Uterus (tissue), 4 donors: ENCODE data around the gene CTNNAL1. TPM values are rescaled to one million over a fixed set of nuclear protein-coding genes. Genes with fewer than 3 reads are reported as not detected.
"Not testable (repeated sequence)": the region's sequence is repeated elsewhere in the genome, so short reads cannot be mapped to it uniquely, and the experiment has no call there.

Experiments
- DNase-seq, 2 donors: peaks; one replicate each; pipeline ENCODE4 v3.0.0-alpha.2; 2019 to 2020
- H3K27ac ChIP-seq, 2 donors: fragments of 200-600 bp; sonication (generic); 1 replicate in 1 of 2; 2 replicates in 1 of 2; pipeline ENCODE4 v1.5.1; 2016 to 2018
- H3K27me3 ChIP-seq, 2 donors: fragments of 200-600 bp; sonication (generic); one replicate each; pipeline ENCODE4 v1.5.1; 2018 to 2019; ENCODE audit warnings: control low read depth in 1 of 2
- H3K36me3 ChIP-seq, 2 donors: fragments of 200-600 bp; sonication (generic); one replicate each; pipeline ENCODE4 v1.5.1; 2019; ENCODE audit warnings: control low read depth in 1 of 2
- H3K4me1 ChIP-seq, 2 donors: fragments of 200-600 bp; sonication (generic); one replicate each; pipeline ENCODE4 v1.5.1; 2018 to 2019; ENCODE audit warnings: control low read depth in 1 of 2
- H3K4me3 ChIP-seq, 2 donors: fragments of 200-600 bp; sonication (generic); 1 replicate in 1 of 2; 2 replicates in 1 of 2; pipeline ENCODE4 v1.5.1; 2018 to 2019; ENCODE audit warnings: mild to moderate bottlenecking in 1 of 2
- H3K9me3 ChIP-seq, 2 donors: fragments of 200-600 bp; sonication (generic); one replicate each; pipeline ENCODE4 v1.5.1; 2019; ENCODE audit warnings: control low read depth in 1 of 2
- POLR2A ChIP-seq, 2 donors: fragments of 450-650 bp; IDR thresholded peaks; one replicate each; pipeline ENCODE4 v1.6.1; 2016; ENCODE audit warnings: antibody characterized with exemption in 2 of 2, mild to moderate bottlenecking in 1 of 2, moderate library complexity in 1 of 2
- intact Hi-C: fragments of 100-400 bp; cut with DNase I; formaldehyde crosslinking; loops from one replicate; pipeline ENCODE4 v1.15.1; 2023; ENCODE audit warnings: low total_unique reads
- total RNA-seq, 4 donors: library from RNA; depleted of rRNA in 3 of 4; stranded (reverse); fragments of >200 nt in 3 of 4; gene quantifications; one replicate each; pipeline versions ENCODE4 v1.1.0 to v1.2.4, GENCODE V29; 2014 to 2023
- TF ChIP-seq, protein P1 (sequence below), 4 experiments: fragments of 200-600 bp in 2 of 4; fragments of 450-650 bp in 2 of 4; sonication (generic) in 2 of 4; IDR thresholded peaks; one replicate each; pipeline ENCODE4 v1.5.1; 2016 to 2019; ENCODE audit warnings: antibody characterized with exemption in 4 of 4, mild to moderate bottlenecking in 2 of 4, moderate library complexity in 1 of 4
- donor health status: DM: yes; HTN: yes; CAD: no.

CTNNAL1 gene
- total RNA-seq, 4 donors from 2014 or later = 32.3 to 62.0 (median 41.4) TPM

- no peak for DNase-seq
- Histone ChIP-seq H3K4me1 (peaks cover 0 to 3% of the 10 kb centered on the region in 2 donors), H3K9me3 (no peaks in the 10 kb centered on the region), H3K27ac (no peak overlapping the region), H3K4me3 (no peak overlapping the region), H3K27me3 (no peaks in the 10 kb centered on the region), H3K36me3 (no peaks in the 10 kb centered on the region)
- intact Hi-C loops = no loop called here
- no peak for TF ChIP-seq POLR2A (IDR thresholded peaks at IDR 0.05)
- TF ChIP-seq, protein P1, sequence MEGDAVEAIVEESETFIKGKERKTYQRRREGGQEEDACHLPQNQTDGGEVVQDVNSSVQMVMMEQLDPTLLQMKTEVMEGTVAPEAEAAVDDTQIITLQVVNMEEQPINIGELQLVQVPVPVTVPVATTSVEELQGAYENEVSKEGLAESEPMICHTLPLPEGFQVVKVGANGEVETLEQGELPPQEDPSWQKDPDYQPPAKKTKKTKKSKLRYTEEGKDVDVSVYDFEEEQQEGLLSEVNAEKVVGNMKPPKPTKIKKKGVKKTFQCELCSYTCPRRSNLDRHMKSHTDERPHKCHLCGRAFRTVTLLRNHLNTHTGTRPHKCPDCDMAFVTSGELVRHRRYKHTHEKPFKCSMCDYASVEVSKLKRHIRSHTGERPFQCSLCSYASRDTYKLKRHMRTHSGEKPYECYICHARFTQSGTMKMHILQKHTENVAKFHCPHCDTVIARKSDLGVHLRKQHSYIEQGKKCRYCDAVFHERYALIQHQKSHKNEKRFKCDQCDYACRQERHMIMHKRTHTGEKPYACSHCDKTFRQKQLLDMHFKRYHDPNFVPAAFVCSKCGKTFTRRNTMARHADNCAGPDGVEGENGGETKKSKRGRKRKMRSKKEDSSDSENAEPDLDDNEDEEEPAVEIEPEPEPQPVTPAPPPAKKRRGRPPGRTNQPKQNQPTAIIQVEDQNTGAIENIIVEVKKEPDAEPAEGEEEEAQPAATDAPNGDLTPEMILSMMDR (IDR thresholded peaks at IDR 0.05) = no peak
Measured at GRCh38 chr9:108978205-108978604, 35.1 kb downstream of the CTNNAL1 start.

DNA sequence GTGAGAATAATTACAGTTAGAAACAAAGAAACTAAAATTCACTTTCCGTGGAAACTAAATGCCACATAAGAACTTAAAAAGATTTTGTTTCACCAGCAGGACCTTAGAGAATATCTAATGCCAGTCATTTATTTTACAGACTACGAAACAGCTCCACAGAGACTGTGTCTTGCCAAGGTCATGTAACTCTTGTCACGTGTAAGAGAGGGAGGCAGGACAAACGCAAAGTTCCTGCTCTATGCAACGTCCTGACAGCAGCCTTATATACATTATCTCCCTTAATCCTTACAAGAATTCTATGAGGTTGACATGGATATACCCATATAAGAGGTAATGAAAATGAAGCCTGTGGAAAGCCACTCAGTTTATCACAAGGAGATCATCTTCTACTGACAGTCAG is 39.4 kb downstream of the CTNNAL1 start:
- H3K27ac ChIP-seq = peak overlapping the region in 1 of 2 donors; percentile 2

GRCh38 chr9:108972626-108973209 is 40.6 kb downstream of the CTNNAL1 start:
- intact Hi-C loops = no loop called here
- TF ChIP-seq, protein P1 (IDR thresholded peaks at IDR 0.05) = no peak
- no peak for TF ChIP-seq POLR2A (IDR thresholded peaks at IDR 0.05)
- H3K27me3 ChIP-seq = no peaks in the 10 kb centered on the region
- DNase-seq = no peak
- no peaks in the 10 kb centered on the region for H3K9me3 ChIP-seq
- H3K4me3 ChIP-seq = no peak overlapping the region
- H3K4me1 ChIP-seq = peaks cover 0 to 8% of the 10 kb centered on the region in 2 donors
- H3K27ac ChIP-seq = peak overlapping the region in 1 of 2 donors; percentile 68
- no peaks in the 10 kb centered on the region for H3K36me3 ChIP-seq

More for the DNA sequence above, 39.4 kb downstream of the CTNNAL1 start:
- no peak for TF ChIP-seq POLR2A (IDR thresholded peaks at IDR 0.05)
- TF ChIP-seq, protein P1 (IDR thresholded peaks at IDR 0.05) = no peak
- no peak for DNase-seq
- H3K27me3 ChIP-seq = no peaks in the 10 kb centered on the region
- H3K9me3 ChIP-seq = no peaks in the 10 kb centered on the region
- H3K36me3 ChIP-seq = no peaks in the 10 kb centered on the region
- intact Hi-C loops = no loop called here
- H3K4me3 ChIP-seq = no peak overlapping the region
- peaks cover 0 to 8% of the 10 kb centered on the region in 2 donors for H3K4me1 ChIP-seq

- peaks cover 0 to 8% of the 10 kb centered on the region in 2 donors for H3K4me1 ChIP-seq
- no peaks in the 10 kb centered on the region for H3K9me3 ChIP-seq
- H3K27me3 ChIP-seq = no peaks in the 10 kb centered on the region
- no peak overlapping the region for H3K4me3 ChIP-seq
- no peaks in the 10 kb centered on the region for H3K36me3 ChIP-seq
- TF ChIP-seq, protein P1 (IDR thresholded peaks at IDR 0.05) = no peak
- no peak for TF ChIP-seq POLR2A (IDR thresholded peaks at IDR 0.05)
- intact Hi-C loops = no loop called here
- H3K27ac ChIP-seq = peak overlapping the region in 1 of 2 donors; percentile 68
- DNase-seq = no peak
Measured at GRCh38 chr9:108972186-108972585, 41.1 kb downstream of the CTNNAL1 start.

DNA sequence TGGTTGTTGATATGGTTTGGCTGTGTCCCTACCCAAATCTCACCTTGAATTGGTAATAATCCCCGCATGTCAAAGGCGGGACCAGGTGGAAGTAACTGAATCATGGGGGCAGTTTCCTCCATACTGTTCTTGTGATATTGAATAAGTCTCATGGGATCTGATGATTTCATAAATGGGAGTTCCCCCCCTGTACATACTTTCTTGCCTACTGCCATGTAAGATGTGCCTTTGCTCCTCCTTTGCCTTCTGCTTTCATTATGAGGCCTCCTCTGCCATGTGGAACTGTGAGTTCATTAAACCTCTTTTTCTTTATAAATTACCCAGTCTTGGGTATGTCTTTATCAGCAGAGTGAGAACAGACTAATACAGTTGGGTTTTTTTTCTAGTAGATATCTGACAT is 41.9 kb downstream of the CTNNAL1 start:
- H3K4me3 ChIP-seq, intact Hi-C loops, H3K36me3 ChIP-seq: not testable (repeated sequence)

More for the DNA sequence above, 41.9 kb downstream of the CTNNAL1 start:
- H3K27ac ChIP-seq, H3K4me1 ChIP-seq, H3K27me3 ChIP-seq, H3K9me3 ChIP-seq, DNase-seq: not testable (repeated sequence)
